Measurements from ENCODE around the gene RCOR2.

The RCOR2 gene

GRCh38 chr11:63951779-63952536 is 35.0 kb upstream of the RCOR2 start:
- no peak overlapping the region for H3K4me3 ChIP-seq (replicated peaks; ENCODE audit: low read depth, low read length)
- TF ChIP-seq, protein P1, sequence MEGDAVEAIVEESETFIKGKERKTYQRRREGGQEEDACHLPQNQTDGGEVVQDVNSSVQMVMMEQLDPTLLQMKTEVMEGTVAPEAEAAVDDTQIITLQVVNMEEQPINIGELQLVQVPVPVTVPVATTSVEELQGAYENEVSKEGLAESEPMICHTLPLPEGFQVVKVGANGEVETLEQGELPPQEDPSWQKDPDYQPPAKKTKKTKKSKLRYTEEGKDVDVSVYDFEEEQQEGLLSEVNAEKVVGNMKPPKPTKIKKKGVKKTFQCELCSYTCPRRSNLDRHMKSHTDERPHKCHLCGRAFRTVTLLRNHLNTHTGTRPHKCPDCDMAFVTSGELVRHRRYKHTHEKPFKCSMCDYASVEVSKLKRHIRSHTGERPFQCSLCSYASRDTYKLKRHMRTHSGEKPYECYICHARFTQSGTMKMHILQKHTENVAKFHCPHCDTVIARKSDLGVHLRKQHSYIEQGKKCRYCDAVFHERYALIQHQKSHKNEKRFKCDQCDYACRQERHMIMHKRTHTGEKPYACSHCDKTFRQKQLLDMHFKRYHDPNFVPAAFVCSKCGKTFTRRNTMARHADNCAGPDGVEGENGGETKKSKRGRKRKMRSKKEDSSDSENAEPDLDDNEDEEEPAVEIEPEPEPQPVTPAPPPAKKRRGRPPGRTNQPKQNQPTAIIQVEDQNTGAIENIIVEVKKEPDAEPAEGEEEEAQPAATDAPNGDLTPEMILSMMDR (IDR thresholded peaks at IDR 0.05; ENCODE audit: low read depth, low read length, missing control alignments), result no peak
- no peak for DNase-seq (ENCODE audit: extremely low read depth, low read depth)

DNA sequence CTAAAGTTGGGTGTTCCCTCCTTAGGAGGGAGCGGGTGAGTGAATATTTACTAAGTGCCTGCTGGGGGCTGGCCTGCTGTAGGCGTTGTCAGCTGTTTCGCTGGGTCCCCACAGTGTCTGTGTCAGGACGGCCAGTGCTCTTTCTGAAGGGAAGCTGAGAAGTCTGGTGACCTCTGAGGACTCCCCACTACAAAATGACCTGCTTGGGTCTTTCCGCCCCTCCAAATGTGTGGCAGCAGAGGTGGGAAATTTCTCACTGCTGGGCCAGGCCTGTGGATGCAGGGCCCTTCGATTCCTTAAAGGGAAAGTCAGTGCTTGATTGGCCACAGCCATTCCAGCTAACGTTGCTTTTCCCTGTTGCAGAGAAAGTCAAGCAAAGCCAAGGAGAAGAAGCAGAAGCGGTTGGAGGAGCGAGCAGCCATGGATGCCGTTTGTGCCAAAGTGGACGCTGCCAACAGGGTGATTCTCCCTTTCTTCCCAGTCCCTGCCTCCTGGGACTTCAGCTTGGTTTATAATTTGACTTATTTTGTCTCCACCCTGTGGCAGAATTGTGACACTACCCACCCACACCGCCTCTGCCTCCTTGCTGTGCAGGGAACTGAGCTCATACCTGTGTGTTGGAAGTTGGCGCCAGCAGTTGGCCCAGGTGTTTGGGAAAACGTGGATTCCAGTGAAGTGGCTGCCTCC is 28.7 kb upstream of the RCOR2 start:
- peak; percentile 36 for DNase-seq (ENCODE audit: extremely low read depth, low read depth)
- H3K4me3 ChIP-seq (replicated peaks; ENCODE audit: low read depth, low read length), result no peak overlapping the region
- TF ChIP-seq, protein P1 (IDR thresholded peaks at IDR 0.05; ENCODE audit: low read depth, low read length, missing control alignments), result peak; percentile 64

DNA sequence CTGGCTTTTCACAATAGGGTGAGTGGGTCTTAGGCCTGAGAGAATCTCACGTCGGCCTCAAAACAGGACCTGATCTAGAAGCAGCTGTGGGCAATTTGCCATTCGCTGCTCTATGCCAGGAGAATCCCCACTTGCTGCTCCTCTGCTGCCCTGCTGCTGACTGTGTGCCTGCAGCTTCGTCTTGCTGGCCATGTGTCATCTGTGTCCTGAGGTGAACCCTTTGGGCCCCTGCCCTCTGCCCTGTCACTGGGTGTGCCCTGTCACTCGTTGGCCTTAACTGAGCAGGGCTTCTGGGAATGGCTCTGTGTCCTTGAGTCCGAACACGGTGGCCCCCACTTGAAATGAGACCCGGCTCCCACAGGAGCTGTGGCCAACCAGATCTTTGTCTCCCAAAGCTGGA is 28.0 kb upstream of the RCOR2 start:
- H3K4me3 ChIP-seq (replicated peaks; ENCODE audit: low read depth, low read length), result no peak overlapping the region
- no peak for DNase-seq (ENCODE audit: extremely low read depth, low read depth)
- TF ChIP-seq, protein P1 (IDR thresholded peaks at IDR 0.05; ENCODE audit: low read depth, low read length, missing control alignments), result no peak

- H3K4me3 ChIP-seq (replicated peaks; ENCODE audit: low read depth, low read length), result no peak overlapping the region
- DNase-seq (ENCODE audit: extremely low read depth, low read depth), result no peak
- TF ChIP-seq, protein P1 (IDR thresholded peaks at IDR 0.05; ENCODE audit: low read depth, low read length, missing control alignments), result no peak
Measured at GRCh38 chr11:63942803-63943202, 25.8 kb upstream of the RCOR2 start.

DNA sequence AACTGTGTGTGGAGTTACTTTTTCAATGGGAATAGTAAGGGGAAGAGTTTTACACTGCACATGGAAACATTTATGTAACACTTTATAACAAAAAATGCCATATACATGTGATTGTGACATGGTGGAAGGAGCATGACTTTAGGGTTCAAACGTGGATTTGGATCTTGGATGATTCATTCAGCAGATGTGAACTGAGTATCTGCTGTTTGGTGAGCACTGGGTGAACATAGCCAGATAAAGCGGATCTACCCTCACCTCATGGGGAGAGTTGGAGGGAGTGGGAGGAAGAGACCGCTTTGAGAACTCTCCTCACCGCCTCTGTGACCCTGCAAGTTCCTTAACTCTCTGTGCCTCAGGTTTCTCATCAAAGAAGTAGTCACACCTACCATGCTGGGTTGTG is 24.9 kb upstream of the RCOR2 start:
- DNase-seq (ENCODE audit: extremely low read depth, low read depth), result no peak
- TF ChIP-seq, protein P1 (IDR thresholded peaks at IDR 0.05; ENCODE audit: low read depth, low read length, missing control alignments), result no peak
- no peak overlapping the region for H3K4me3 ChIP-seq (replicated peaks; ENCODE audit: low read depth, low read length)

DNA sequence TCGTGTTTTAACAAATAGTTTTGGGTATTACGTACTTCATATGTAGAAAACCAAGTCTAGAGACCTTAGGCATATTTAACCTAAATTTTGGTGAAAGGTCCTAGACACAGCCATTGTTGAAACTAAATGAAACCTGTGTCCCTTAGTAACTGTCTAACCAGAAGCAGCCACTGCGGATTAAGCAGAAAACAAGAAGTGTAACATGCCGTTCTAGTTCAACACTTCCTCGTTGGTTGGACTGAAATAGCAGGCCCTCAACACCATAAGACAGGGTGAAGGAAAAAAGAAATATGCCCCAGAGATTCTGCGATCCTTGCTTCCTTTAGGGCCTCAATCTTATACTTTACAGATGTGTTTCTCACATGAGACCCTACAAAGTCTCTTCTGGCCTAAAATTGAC is 23.8 kb upstream of the RCOR2 start:
- no peak for DNase-seq (ENCODE audit: extremely low read depth, low read depth)
- H3K4me3 ChIP-seq (replicated peaks; ENCODE audit: low read depth, low read length), result no peak overlapping the region

More for the DNA sequence above, 23.8 kb upstream of the RCOR2 start:
- TF ChIP-seq, protein P1 (IDR thresholded peaks at IDR 0.05; ENCODE audit: low read depth, low read length, missing control alignments), result no peak

Measured in HFF-Myc (cell line).